Endometrial microvascular endothelial cells (primary cell): Measurements from ENCODE around the gene HP1BP3. TPM values are rescaled to one million over a fixed set of nuclear protein-coding genes. Genes with fewer than 3 reads are reported as not detected.
"Not testable (repeated sequence)": the region's sequence is repeated elsewhere in the genome, so short reads cannot be mapped to it uniquely, and the experiment has no call there.

ENCODE experiments used
- in situ Hi-C: cut with HindIII; loops from 2 replicates; pipeline ENCODE4 v1.10.0; 2017; ENCODE audit warnings: low sequenced_read_pairs, low pct_unique_long_range_greater_than_20kb; ENCODE audit errors: inconsistent ontology term
- total RNA-seq: library from RNA; depleted of rRNA; stranded (reverse); fragments of >200 nt; gene quantifications from one replicate; pipeline ENCODE4 v1.2.3, GENCODE V29; 2015; ENCODE audit errors: inconsistent ontology term

HP1BP3 gene
- total RNA-seq, 1 donor from 2014 or later, result 182 TPM

DNA sequence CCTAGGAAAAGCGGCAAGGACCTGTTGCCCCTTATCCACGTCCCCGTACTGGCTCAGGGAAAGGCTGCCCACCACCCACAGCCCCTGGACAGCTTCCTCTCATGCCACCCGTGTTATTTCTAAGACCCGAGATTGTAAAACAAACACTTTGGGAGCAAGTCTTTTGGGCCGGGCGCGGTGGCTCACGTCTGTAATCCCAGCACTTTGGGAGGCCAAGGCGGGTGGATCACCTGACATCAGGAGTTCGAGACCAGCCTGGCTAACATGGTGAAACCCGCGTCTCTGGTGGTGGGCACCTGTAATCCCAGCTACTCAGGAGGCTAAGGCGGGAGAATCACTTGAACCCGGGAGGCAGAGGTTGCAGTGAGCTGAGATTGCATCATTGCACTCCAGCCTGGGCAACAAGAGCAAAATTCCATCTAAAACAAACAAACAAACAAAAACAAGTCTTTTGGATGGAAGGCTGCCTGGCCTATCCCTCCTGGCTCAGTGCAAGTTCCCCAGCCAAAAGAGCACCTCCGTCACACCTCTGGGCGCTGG lies 68.7 kb downstream of the HP1BP3 start:
- in situ Hi-C loops, result not testable (repeated sequence)

DNA sequence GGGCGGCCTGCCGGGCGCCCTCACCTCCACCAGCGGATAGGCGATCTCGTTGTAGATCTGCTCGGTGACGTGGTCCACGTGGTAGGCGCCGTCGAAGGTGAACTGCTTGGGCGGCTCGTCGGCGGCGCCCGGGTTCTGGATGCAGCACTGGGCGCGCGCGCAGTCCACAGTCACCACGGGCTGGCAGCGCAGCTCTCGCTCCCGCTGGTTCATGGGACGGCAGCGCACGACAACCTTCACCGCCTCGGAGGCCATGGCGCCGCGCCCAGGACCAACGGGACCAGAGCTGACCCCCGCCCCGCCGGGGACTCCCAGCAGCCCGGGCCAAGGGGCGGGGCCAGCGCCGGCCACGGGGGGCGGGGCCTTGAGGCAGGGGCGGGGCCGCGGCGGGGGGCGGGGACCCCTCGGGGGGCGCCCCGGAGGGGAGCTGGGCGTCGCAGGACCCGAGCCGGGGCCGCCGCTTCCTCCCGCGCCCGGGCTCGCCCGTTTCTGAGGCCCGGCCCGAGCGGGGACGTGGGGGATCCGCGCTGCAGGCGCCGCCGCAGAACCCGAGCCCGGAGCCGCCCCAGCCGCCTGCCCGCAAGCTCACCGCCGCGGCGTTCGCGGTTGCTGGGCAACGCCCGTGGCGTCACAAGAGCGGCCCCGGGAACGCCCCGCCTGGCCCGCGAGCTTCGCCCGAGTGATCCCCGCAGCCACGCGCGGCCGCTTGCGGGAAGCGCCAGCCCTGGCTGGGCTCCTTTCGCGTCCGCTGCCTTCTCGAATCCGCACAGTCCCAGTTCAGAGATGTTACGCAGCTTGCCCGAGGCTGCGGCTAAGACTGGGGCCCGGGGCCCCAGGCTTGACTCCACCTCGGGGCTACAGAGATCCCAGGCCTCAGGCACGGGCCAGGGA lies 69.4 kb downstream of the HP1BP3 start, which contains the start of gene KIF17:
Gene KIF17 (minus strand): TSS at position 556 of the 891 bp plus-strand sequence. CDS start 301 bp downstream, at position 255.
- in situ Hi-C loops, result no loop called here

DNA sequence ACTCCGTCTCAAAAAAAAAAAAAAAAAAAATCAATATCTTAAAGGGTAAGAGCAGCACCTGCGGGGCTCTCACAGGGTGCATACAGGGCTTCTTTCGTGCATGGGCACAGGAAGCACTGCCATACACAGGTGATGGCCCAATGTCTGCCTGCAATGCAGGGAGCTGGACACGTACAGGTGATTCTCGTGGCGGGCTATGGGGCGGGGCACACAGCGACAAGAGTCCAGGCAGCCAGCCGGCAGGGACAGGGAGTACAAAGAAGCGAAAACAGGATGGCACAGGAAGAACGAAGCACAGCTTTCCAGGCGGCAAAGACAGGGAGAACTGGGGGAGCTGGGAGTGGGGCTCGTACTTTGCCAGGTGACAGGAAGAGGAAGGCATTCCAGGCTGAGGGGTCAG lies 70.9 kb downstream of the HP1BP3 start:
- in situ Hi-C loops, result no loop called here

DNA sequence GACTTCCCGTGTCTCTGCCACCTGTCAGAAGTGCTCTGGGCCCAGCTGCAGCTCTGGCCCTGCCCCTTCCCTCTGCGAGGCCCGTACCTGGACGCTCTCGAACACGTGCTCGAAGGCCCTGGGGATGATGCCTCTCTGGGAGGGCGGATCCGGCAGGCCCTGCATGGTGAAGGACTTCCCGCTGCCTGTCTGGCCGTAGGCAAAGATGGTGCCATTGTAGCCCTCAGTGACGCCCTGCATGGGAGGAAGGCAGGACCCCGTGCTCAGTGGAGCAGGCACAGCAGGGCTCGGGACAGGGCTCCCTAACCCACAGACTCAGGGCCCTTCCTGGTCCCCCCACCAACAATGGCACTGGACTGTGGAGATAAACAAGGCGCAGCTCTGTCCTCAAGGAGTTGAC lies 71.7 kb downstream of the HP1BP3 start:
- in situ Hi-C loops, result no loop called here

DNA sequence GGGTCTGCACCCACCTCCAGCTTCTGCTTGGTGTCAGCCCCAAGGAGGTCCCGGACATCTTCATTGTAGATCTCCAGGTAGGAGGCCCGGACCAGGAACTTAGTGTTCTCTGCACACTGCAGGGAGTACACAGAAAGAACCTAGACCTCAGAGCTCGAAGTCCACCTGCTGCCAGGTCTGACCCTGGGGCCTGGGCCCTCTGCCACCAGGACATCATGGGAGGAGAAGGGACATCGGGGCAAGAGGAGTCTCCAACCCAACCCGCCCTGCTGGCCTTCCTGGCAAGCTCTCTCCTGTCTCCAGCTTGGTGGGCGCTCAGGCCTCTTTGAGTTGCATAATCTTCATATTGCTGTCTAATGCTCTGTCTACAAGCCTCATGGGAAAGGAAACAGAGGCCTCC lies 73.7 kb downstream of the HP1BP3 start:
- in situ Hi-C loops, result no loop called here

DNA sequence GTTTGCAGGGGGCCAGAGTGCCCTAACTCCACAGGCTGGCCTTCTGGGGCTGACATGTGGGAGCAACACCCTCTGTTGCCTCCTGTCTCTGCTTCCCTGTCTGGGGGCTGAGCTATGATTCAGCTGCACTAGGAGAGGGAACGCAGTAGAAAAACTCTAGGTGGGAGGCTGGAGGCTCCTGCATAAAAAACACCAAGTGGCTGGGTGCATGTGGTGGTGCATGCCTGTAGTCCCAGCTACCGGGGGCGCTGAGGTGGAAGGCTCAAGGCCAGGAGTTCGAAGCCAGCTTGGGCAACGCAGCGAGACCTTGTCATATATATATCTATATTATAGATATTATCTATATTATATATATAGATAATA lies 74.9 kb downstream of the HP1BP3 start:
- in situ Hi-C loops, result no loop called here

DNA sequence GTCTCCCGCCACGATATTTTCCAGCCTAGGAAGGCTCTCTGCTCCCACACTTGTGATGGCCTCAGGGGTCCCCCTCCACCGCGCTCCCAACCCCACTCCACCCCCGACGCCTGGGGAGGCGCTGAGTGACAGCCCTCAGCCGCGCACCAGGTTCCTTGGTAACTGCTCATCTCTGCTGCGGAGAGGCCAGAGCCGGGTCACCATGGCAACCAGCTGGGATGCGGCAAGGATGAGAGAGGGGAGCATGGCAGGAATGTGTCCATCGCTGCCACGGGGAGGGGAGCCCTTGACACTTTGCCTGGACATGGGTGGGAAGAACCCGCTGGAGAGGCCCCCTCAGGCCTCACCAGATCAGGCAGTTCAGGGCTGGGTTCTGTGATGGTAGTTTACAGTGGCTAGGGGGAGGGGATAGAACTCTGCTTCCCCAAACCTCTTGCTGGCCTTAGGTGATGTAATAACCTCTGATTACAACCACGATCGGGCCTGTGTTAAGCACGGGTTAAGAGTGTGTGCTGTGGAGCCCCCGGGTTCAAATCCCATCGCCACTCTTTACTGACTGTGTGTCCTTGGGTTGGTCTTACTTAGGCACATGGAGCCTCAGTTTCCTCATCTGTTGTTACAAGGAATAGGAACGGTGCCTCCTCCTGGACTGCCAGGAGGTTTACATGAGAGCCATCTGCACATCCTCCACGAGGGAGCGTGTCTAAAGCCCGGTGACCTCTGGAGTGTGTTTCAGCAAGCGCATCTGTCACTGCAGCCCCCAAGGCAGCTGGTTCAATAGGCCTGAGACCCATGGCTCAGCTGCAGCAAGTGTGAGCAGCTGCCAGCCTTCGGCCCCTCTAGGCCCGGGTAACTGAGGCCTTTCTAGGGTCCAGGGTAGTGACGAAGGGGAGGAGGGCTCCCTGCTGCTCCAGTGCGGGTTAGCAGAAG lies 75.6 kb downstream of the HP1BP3 start:
- in situ Hi-C loops, result no loop called here

DNA sequence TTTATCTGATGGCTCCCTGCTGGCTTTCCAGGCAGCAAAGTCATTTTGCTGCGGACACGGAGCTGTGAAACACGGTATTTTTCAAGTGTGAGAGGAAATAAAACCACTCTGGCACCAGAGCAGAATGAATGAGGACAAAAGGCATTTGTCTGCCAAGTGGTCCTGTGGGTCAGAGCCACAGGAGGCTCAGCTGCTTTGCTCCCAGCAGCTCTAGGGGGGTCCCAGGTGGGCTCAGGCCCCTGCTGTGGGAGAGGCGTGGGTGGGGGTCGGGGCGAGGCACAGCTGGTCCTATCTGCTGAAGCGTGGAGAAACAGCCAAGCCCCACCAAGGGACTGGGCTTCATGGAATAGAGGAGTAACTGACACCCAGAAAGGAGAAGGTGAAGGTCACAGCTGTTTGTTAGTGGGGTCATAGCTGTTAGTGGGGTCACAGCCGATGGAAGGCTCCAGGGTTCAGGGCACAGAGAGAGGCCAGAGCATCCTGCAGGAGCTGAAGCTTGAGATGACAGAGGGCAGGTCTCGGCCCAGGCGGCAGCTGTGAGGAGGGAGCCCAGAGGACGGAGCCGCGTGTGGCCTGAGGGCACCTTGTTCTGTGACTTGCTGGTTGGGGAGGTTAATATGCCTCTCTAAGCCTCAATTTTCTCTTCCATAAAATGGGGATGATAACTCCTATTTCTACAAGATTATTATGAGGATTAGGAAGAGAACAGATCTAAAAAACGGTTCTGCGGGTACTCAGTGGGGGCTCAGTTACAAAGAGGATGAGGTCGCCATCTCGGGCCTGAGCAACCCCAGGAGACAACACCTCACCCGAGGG lies 76.4 kb downstream of the HP1BP3 start:
- in situ Hi-C loops, result no loop called here

DNA sequence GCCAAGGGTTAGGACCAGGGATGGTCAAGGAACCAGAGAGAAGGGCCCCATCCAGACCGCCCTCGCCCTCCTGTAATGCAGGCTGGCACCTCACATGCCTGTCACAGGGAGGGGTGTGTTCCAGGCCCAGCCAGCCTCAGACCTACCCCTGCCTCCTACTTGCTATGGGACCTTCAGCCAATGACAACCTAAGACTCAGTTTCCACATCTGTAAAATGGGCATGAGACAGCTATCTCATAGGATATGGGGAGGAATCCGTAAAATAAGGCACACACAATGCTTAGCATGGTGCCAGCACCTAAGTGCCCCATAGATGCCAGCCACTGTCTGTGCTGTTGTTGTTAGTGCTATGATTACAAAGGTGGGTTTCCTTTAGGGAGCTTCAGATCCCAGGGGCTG lies 77.2 kb downstream of the HP1BP3 start:
- in situ Hi-C loops, result no loop called here

DNA sequence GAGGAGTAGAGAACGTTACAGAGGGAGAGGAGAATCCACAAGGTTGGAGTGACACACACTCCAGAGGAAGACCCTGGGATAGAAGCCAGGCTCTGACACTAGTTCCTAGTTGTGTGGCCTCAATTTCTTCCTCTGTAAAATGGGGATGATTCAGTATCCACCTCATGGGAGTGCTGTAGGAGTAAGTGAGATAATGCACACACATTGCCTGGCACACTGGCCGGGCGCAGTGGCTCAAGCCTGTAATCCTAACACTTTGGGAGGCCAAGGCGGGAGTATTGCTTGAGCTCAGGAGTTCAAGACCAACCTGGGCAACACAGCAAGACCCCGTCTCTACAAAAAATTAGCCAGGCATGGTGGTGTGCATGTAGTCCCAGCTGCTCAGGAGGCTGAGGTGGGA lies 78.2 kb downstream of the HP1BP3 start:
- in situ Hi-C loops, result no loop called here

DNA sequence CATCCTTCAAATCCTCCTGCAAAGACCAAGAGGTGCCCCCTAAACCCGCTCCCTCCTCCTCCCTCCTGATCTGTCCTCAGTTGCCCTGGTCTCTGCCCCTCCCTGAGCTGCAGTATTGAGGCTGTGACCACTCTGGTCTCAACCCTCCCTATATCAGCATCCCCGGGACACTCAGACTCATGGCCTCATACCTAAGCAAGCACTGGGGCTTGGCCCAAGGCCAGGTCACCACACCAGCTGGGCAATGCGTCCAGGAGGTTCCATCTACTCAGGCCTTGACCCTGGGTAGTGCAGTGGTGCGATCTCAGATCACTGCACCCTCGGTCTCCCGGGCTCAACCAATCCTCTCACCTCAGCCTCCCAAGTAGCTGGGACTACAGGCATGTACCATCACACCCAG lies 79.0 kb downstream of the HP1BP3 start:
- in situ Hi-C loops, result no loop called here

DNA sequence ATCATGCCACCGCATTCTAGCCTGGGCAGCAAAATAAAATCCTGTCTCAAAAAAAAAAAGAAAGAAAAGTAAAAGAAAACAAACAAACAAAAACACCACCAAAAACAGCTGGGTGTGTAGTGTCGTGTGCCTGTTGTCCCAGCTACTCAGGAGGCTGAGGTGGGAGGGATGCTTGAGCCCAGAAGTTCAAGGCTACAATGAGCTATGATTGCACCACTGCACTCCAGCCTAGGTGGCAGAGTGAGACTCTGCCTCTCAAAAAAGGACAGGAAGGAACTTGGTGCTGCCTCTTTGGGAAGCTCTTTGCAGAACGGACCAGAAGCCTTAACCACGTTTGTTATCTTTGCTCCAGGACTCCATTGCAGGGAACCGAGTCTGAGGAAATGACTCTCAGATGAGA lies 80.3 kb downstream of the HP1BP3 start:
- in situ Hi-C loops, result no loop called here

DNA sequence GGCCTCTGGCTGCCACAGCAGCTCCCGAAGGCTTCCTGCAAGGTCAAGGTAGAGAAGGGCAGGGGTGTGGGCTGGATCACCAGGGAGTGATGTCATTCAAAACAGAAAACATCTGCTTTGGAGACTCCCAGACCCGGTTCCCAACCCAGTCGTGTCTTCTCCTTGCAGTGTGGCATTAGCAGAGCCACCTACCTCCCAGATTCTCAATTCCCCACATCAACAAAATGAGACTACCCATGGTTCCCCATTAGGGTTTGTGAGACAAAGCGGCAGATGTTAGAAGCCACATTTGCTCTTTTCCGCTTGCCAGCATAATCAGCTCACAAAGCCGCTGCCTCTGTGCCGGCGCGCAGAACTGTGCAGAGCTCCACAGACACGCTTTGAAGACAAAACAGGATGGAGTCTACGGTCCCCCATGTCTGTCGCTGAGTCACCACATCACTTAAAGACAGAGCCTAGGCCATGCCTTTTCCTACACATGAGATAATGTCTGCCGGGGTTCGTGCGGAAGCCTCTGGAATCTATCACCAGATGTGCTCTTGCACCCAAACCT lies 81.8 kb downstream of the HP1BP3 start:
- in situ Hi-C loops, result no loop called here

DNA sequence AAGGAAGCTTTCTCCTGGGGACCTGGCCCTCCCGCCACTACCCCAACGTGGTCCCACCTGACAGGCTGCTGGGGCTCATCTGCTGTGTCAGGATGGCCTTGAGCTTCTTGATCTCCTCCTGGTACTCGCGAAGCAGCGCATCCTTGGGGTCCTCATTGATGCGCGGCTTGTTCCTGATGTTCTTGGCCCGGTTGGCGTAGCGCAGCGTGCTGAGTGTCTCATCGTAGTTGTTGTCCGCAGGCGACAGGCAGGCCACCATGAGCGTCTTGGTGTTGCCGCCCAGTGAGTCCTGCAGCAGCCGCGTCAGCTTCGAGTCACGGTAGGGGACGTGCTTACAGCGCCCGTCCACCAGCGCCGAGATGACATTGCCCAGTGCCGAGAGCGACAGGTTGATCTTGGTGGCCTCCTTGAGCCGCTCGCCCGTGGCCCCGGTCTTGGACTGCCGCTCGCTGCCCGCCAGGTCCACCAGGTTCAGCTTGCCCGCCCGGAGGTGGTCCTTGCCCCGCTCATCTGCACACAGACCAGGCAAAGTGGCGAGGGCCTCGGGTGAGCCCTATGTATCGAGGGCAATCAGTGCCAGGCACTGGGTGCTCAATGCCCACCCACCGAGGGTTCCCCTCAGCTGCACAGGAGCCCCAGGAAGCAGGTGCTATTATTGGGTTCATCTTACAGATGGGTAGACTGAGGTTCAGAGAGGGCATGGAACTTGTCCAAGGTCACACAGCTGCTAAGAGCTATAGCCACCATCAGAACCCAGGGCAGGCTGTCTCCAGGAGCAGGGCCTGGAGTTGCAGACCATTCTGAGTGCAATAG lies 82.5 kb downstream of the HP1BP3 start:
- in situ Hi-C loops, result no loop called here

DNA sequence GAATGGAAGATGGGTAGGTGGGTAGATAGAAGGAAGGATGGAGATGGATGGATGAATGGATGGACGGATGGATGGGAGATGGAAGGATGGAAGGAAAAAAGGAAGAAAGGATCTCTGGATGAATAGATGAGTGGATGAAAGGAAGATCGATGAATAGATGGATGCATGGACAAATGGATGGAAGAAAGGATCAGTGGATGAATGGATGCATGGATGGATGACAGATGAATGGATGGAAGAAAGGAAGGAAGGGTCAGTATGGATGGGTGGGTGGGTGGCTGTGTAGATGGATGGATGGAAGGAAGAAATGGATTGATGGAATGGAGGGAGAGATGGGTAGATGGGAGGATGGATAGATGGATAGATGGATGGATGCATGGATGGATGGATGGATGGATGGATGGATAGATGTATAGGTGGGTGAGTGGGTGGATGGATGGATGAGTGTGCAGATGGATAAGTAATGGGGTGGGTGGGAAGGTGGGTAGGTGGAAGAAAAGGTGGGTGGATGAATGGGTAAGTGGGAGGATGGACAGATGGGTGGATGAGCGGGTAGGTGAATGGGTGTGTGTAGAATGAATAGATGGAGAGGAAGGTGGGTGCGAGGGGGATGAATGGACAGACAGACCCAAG lies 83.9 kb downstream of the HP1BP3 start:
- in situ Hi-C loops, result no loop called here

DNA sequence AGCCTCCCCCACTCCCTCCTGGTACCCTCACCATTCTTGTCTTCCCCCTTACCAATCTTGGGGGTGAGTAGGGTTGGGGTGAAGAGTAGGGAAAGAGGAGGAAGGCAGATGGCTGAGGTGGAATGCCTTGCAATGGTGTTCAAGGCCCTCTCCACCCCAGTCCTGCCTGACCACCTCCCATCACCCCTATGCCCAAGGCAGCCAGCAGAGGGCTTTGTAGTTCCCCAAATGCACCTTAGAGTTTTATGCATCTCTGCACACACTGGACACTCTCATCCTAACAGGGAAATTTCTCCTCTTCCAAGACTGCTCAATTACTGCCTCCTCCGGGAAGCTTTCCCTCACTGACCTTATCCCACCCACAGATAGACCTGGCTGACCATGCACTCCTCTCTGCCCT lies 84.7 kb downstream of the HP1BP3 start:
- in situ Hi-C loops, result no loop called here

DNA sequence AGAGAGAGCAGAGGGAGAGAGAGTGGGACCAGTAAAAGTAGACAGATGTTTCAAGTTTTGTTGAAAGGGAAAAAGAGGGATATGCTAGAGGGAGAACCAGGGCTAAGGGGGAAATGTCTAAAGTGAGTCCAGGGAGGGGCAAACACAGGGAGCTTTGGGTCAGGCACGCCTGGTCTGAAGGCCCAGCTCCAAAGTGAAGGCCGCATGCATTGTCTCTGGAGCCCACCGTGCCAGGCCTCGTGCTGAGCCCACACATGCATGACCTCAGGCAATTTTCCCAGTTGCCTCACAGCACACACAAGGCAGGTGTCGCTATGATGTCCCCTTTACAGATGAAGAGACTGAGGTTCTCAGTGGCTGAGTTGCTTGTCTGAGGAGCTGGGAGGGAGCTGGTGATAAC lies 85.3 kb downstream of the HP1BP3 start:
- in situ Hi-C loops, result no loop called here
